IMR-90 (cell line): ENCODE measurements around the gene HLA-DPA1. TPM values are rescaled to one million over a fixed set of nuclear protein-coding genes. Genes with fewer than 3 reads are reported as not detected.

Experiments used
- ATAC-seq: fragments of 200-7000 bp; cut with Tn5 transposase; 2 replicates; pipeline ENCODE4 v1.9.1; 2020; ENCODE audit warnings: low read depth, mild to moderate bottlenecking, moderate library complexity
- BruUV-seq: library from RNA; stranded (reverse); fragments of 400-500 nt; replicated peaks from 2 replicates; lab custom pipeline; 2021; lab: Mats Ljungman, UMichigan
- CTCF ChIA-PET: fragments of 300-600 bp; formaldehyde crosslinking; extraction: SDS; loops from one replicate; lab custom pipeline; 2021; ENCODE audit warnings: antibody characterized with exemption; lab: Yijun Ruan, JAX
- POLR2A ChIA-PET: fragments of 300-600 bp; sonication (Branson Sonifier 250); formaldehyde crosslinking; loops from one replicate; lab custom pipeline; 2022; ENCODE audit warnings: antibody characterized with exemption; ENCODE audit not compliant: unreplicated experiment; lab: Charles Lee
- DNase-seq: peaks from one replicate; pipeline ENCODE4 v3.0.0; 2013
- H2AFZ ChIP-seq: replicated peaks from 2 replicates; pipeline ENCODE3; 2013; ENCODE audit warnings: low read length, mild to moderate bottlenecking; ENCODE audit not compliant: poor library complexity
- H2AK5ac ChIP-seq: 2 replicates; pipeline ENCODE4 v1.6.1; 2013; ENCODE audit warnings: low read depth, low read length, inconsistent platforms
- H2AK9ac ChIP-seq: replicated peaks from 2 replicates; pipeline ENCODE3; 2013; ENCODE audit warnings: mild to moderate bottlenecking, low read depth, low read length, moderate library complexity; ENCODE audit not compliant: poor library complexity
- H2BK120ac ChIP-seq: 2 replicates; pipeline ENCODE4 v1.6.1; 2013; ENCODE audit warnings: low read depth, low read length, inconsistent platforms
- H2BK15ac ChIP-seq: 3 replicates; pipeline ENCODE4 v1.6.1; 2013; ENCODE audit warnings: low read depth, low read length, inconsistent platforms
- H2BK20ac ChIP-seq: 2 replicates; pipeline ENCODE4 v1.6.1; 2013; ENCODE audit warnings: low read depth, mild to moderate bottlenecking, inconsistent platforms, low read length, moderate library complexity
- H2BK5ac ChIP-seq: 2 replicates; pipeline ENCODE4 v1.6.1; 2013; ENCODE audit warnings: mild to moderate bottlenecking, low read depth, low read length, inconsistent platforms; ENCODE audit not compliant: poor library complexity, severe bottlenecking
- H3K14ac ChIP-seq: replicated peaks from 2 replicates; pipeline ENCODE4 v1.6.1; 2013; ENCODE audit warnings: low read depth, low read length, inconsistent platforms
- H3K18ac ChIP-seq: 2 replicates; pipeline ENCODE4 v1.6.1; 2013; ENCODE audit warnings: low read depth, low read length, control low read depth
- H3K23ac ChIP-seq: 2 replicates; pipeline ENCODE4 v1.6.1; 2013; ENCODE audit warnings: low read depth, low read length, inconsistent platforms
- H3K27ac ChIP-seq: 2 replicates; pipeline ENCODE4 v1.5.1; 2013; ENCODE audit warnings: mild to moderate bottlenecking, control low read depth, low read length; ENCODE audit not compliant: insufficient read depth
- H3K27me3 ChIP-seq: 2 replicates; pipeline ENCODE4 v1.6.1; 2013; ENCODE audit warnings: low read length; ENCODE audit not compliant: control insufficient read depth, insufficient read depth
- H3K36me3 ChIP-seq: 2 replicates; pipeline ENCODE4 v1.6.1; 2013; ENCODE audit warnings: low read length, mixed read lengths; ENCODE audit not compliant: control insufficient read depth, insufficient read depth
- H3K4ac ChIP-seq: 2 replicates; pipeline ENCODE4 v1.6.1; 2013; ENCODE audit warnings: low read depth, low read length, inconsistent platforms
- H3K4me1 ChIP-seq: 2 replicates; pipeline ENCODE4 v1.6.1; 2013; ENCODE audit warnings: low read length, mixed read lengths; ENCODE audit not compliant: control insufficient read depth, insufficient read depth
- H3K4me2 ChIP-seq: 2 replicates; pipeline ENCODE4 v1.6.1; 2013; ENCODE audit warnings: low read depth, mild to moderate bottlenecking, control low read depth, low read length, moderate library complexity
- H3K4me3 ChIP-seq: 2 replicates; pipeline ENCODE4 v1.5.1; 2013; ENCODE audit warnings: low read depth, mild to moderate bottlenecking, control low read depth, low read length, moderate library complexity; ENCODE audit not compliant: insufficient read depth
- H3K56ac ChIP-seq: 2 replicates; pipeline ENCODE4 v1.6.1; 2013; ENCODE audit warnings: low read length, inconsistent platforms; ENCODE audit not compliant: insufficient read depth; ENCODE audit errors: extremely low read depth
- H3K79me1 ChIP-seq, 2 experiments: 2 replicates each; pipeline ENCODE4 v1.6.1; 2013; ENCODE audit warnings: low read length in 2 of 2, inconsistent platforms in 1 of 2, low read depth in 1 of 2
- H3K9ac ChIP-seq: 2 replicates; pipeline ENCODE4 v1.6.1; 2013; ENCODE audit warnings: low read depth, low read length, control low read depth
- H3K9me1 ChIP-seq: 2 replicates; pipeline ENCODE4 v1.6.1; 2013; ENCODE audit warnings: low read length, inconsistent platforms; ENCODE audit not compliant: insufficient read depth
- H3K9me3 ChIP-seq: 2 replicates; pipeline ENCODE4 v1.6.1; 2013; ENCODE audit warnings: low read length; ENCODE audit not compliant: control insufficient read depth, insufficient read depth
- H4K20me1 ChIP-seq: 2 replicates; pipeline ENCODE4 v1.6.1; 2013; ENCODE audit warnings: low read length, inconsistent platforms; ENCODE audit not compliant: insufficient read depth
- H4K5ac ChIP-seq: 2 replicates; pipeline ENCODE4 v1.6.1; 2013; ENCODE audit warnings: mild to moderate bottlenecking, low read depth, low read length, control low read depth
- H4K8ac ChIP-seq, 2 experiments: 2 replicates each; pipeline ENCODE4 v1.6.1; 2013; ENCODE audit warnings: low read depth in 2 of 2, low read length in 2 of 2, control low read depth in 1 of 2, inconsistent platforms in 1 of 2
- H4K91ac ChIP-seq: 2 replicates; pipeline ENCODE4 v1.6.1; 2013; ENCODE audit warnings: low read depth, low read length, inconsistent platforms; ENCODE audit not compliant: insufficient read depth
- BHLHE40 ChIP-seq: fragments of 150-350 bp; IDR thresholded peaks from 2 replicates; pipeline ENCODE4 v1.6.1; 2016; ENCODE audit warnings: mild to moderate bottlenecking, low read depth, low read length
- CHD1 ChIP-seq: IDR thresholded peaks from 2 replicates; pipeline ENCODE4 v1.6.1; 2012; ENCODE audit warnings: low read depth, low read length, improper control_type of control experiment
- FOS ChIP-seq: fragments of 150-350 bp; IDR thresholded peaks from 2 replicates; pipeline ENCODE4 v1.6.1; 2016; ENCODE audit warnings: low read depth, low read length
- MAFK ChIP-seq: IDR thresholded peaks from 2 replicates; pipeline ENCODE4 v1.6.1; 2012; ENCODE audit warnings: low read depth, low read length, improper control_type of control experiment
- NFE2L2 ChIP-seq: fragments of 150-350 bp; IDR thresholded peaks from 2 replicates; pipeline ENCODE4 v1.6.1; 2016; ENCODE audit warnings: low read depth, mild to moderate bottlenecking, low read length
- RFX5 ChIP-seq: IDR thresholded peaks from 2 replicates; pipeline ENCODE4 v1.8.0; 2012; ENCODE audit warnings: low read depth, mild to moderate bottlenecking, low read length, moderate library complexity
- SMC3 ChIP-seq: fragments of 150-350 bp; IDR thresholded peaks from 2 replicates; pipeline ENCODE4 v1.6.1; 2016; ENCODE audit warnings: low read depth, mild to moderate bottlenecking, antibody characterized with exemption, low read length, moderate library complexity
- WGBS, 2 experiments: methylation state at CpG; one replicate each; pipeline versions ENCODE4 v1.1.5 to v1.1.7; 2013; ENCODE audit warnings: missing lambda C conversion rate in 2 of 2; ENCODE audit not compliant: insufficient read length in 1 of 2; ENCODE audit errors: extremely low coverage in 2 of 2; 5-methylcytosine and 5-hydroxymethylcytosine counted together
- dilution Hi-C: fragments of 300-500 bp; cut with HindIII; formaldehyde crosslinking; loops from one replicate; pipeline ENCODE4 v1.14.3; 2018; ENCODE audit warnings: low sequenced_read_pairs; ENCODE audit not compliant: unreplicated experiment
- in situ Hi-C: fragments of 300-500 bp; cut with MboI; formaldehyde crosslinking; loops from 3 replicates; pipeline ENCODE4 v1.14.3; 2019; ENCODE audit warnings: low sequenced_read_pairs, inconsistent platforms, mixed read lengths
- intact Hi-C: fragments of 100-400 bp; cut with micrococcal nuclease; formaldehyde crosslinking; loops from 2 replicates; pipeline ENCODE4 v1.10.0; 2022
- polyA plus RNA-seq, 3 experiments: library from polyadenylated mRNA; depleted of rRNA; stranded (reverse); fragments of >200 nt; gene quantifications; 2 replicates each; pipeline ENCODE4 v1.2.3, GENCODE V29; 2012; ENCODE audit warnings: low replicate concordance in 1 of 3
- total RNA-seq: library from RNA; depleted of rRNA; stranded (reverse); fragments of >200 nt; gene quantifications from 2 replicates; pipeline ENCODE4 v1.2.3, GENCODE V29; 2012
- TF ChIP-seq, protein P1 (sequence below): conservative IDR thresholded peaks from 2 replicates; pipeline ENCODE4 v1.5.1; 2012; ENCODE audit warnings: mild to moderate bottlenecking, low read depth, low read length, improper control_type of control experiment
- TF ChIP-seq, protein P2 (sequence below): fragments of 150-350 bp; IDR thresholded peaks from 2 replicates; pipeline ENCODE4 v1.6.1; 2016; ENCODE audit warnings: low read depth, mild to moderate bottlenecking, low read length, moderate library complexity, borderline replicate concordance

The HLA-DPA1 gene
- total and polyA plus RNA-seq, 2 of the 4 experiments (the other 2 are of a cell fraction), result not detected

DNA sequence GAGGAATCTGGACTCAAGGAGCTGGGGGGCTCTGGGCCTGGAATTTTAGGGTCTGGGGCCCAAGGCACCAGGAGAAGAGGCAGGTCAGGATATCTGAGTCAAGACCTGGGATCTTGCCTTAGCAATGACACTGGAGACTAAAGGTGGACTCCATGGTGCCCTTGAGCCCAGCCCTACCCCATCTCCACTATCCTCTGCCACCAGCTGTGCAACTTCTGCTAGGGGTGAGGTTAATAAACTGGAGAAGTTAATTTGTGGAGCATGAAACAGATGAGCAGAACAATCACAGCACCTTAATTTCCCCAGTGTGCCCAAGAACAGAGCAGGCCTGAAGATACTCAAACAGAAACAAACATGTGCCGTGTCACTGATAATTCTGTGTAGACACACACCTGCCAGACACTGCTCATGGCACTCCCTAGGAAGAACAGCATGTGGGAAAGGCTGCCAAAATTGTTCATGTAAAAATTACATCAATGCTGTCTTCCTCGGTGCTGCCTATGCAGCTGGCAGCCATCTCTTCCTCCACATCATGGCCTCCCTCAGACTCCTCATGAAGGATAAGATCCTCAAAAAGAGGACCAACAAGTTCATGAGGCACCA lies 5.6 kb upstream of the HLA-DPA1 start:
- Histone ChIP-seq H3K4me1 (no peaks in the 10 kb centered on the region; the same call in 1 of the 2 replicates), H3K36me3 (no peaks in the 10 kb centered on the region), H3K18ac (no peak overlapping the region), H3K9ac (no peak overlapping the region), H3K27me3 (peaks cover 14% of the 10 kb centered on the region), H3K14ac (no peak overlapping the region), H3K9me1 (no peaks in the 10 kb centered on the region; the same call in 1 of the 2 replicates), H2AK9ac (no peak overlapping the region), H3K79me1 (no peaks in the 10 kb centered on the region), H3K56ac (no peak overlapping the region), H3K4ac (no peak overlapping the region), H3K27ac (no peak overlapping the region), H2BK120ac (no peak overlapping the region), H3K4me2 (no peak overlapping the region), H4K5ac (no peak overlapping the region), H2AFZ (no peak overlapping the region), H4K91ac (no peak overlapping the region), H4K8ac (no peak overlapping the region), H3K9me3 (no peaks in the 10 kb centered on the region), H2BK5ac (no peak overlapping the region), H3K23ac (no peak overlapping the region), H2BK20ac (no peak overlapping the region), H3K4me3 (no peak overlapping the region), H4K20me1 (no peaks in the 10 kb centered on the region), H2AK5ac (no peak overlapping the region), H2BK15ac (no peak overlapping the region)
- WGBS, 2 experiments, result 57% methylated on average over 1 of the region's 2 CpGs; no CpG with 5 or more reads in 1 of the 2 experiments
- ATAC-seq (no peak), DNase-seq (no peak)
- ChIA-PET POLR2A (interaction anchor here (0.5 kb wide), 1 partner anchor 179 kb away, joined by 6 read pairs; no protein-coding TSS in a partner anchor), CTCF (no interaction called here)
- TF ChIP-seq NFE2L2, result no peak
- TF ChIP-seq, protein P1, sequence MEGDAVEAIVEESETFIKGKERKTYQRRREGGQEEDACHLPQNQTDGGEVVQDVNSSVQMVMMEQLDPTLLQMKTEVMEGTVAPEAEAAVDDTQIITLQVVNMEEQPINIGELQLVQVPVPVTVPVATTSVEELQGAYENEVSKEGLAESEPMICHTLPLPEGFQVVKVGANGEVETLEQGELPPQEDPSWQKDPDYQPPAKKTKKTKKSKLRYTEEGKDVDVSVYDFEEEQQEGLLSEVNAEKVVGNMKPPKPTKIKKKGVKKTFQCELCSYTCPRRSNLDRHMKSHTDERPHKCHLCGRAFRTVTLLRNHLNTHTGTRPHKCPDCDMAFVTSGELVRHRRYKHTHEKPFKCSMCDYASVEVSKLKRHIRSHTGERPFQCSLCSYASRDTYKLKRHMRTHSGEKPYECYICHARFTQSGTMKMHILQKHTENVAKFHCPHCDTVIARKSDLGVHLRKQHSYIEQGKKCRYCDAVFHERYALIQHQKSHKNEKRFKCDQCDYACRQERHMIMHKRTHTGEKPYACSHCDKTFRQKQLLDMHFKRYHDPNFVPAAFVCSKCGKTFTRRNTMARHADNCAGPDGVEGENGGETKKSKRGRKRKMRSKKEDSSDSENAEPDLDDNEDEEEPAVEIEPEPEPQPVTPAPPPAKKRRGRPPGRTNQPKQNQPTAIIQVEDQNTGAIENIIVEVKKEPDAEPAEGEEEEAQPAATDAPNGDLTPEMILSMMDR, result no peak
- TF ChIP-seq CHD1, result no peak
- TF ChIP-seq FOS, result no peak
- TF ChIP-seq, protein P2, sequence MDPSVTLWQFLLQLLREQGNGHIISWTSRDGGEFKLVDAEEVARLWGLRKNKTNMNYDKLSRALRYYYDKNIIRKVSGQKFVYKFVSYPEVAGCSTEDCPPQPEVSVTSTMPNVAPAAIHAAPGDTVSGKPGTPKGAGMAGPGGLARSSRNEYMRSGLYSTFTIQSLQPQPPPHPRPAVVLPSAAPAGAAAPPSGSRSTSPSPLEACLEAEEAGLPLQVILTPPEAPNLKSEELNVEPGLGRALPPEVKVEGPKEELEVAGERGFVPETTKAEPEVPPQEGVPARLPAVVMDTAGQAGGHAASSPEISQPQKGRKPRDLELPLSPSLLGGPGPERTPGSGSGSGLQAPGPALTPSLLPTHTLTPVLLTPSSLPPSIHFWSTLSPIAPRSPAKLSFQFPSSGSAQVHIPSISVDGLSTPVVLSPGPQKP, result no peak
- TF ChIP-seq BHLHE40, result no peak
- no peak for TF ChIP-seq RFX5
- TF ChIP-seq MAFK, result no peak
- no peak for TF ChIP-seq SMC3
- dilution Hi-C loops, result no loop called here
- BruUV-seq, result no TSS peak
- in situ Hi-C loops, result no loop called here
- intact Hi-C loops, result no loop called here
